ENCODE measurements around the gene NCAM1.

DNA sequence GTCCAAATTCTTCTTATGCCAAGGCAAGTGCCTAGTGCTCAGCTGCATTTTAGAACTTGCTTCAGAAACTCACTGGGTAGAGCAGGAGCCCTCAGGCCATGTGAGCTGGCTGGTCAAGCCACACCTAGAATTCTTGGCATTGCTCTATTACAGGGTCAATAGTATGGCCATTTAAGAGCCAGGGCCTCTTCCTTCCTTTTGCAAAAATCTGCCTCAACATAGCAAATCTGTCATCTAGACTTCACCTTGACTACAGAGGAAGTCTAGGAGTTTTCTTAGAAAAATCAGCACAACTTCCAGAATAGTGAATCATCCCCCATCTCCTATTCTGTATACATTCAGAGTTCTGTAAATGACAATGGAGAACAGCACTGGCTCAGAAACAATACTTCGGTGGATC lies 241.2 kb downstream of the NCAM1 start:
- TF ChIP-seq, protein P1, sequence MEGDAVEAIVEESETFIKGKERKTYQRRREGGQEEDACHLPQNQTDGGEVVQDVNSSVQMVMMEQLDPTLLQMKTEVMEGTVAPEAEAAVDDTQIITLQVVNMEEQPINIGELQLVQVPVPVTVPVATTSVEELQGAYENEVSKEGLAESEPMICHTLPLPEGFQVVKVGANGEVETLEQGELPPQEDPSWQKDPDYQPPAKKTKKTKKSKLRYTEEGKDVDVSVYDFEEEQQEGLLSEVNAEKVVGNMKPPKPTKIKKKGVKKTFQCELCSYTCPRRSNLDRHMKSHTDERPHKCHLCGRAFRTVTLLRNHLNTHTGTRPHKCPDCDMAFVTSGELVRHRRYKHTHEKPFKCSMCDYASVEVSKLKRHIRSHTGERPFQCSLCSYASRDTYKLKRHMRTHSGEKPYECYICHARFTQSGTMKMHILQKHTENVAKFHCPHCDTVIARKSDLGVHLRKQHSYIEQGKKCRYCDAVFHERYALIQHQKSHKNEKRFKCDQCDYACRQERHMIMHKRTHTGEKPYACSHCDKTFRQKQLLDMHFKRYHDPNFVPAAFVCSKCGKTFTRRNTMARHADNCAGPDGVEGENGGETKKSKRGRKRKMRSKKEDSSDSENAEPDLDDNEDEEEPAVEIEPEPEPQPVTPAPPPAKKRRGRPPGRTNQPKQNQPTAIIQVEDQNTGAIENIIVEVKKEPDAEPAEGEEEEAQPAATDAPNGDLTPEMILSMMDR (CRISPR knock-in tag; IDR thresholded peaks at IDR 0.05) = no peak
- TF ChIP-seq ZNF253 (CRISPR knock-in tag; IDR thresholded peaks at IDR 0.05; ENCODE audit: borderline replicate concordance) (no peak), SIN3A (IDR thresholded peaks at IDR 0.05; ENCODE audit: borderline replicate concordance, low read depth, low read length) (no peak), BCL3 (CRISPR knock-in tag; IDR thresholded peaks at IDR 0.05) (no peak), MTA3 (CRISPR knock-in tag; IDR thresholded peaks at IDR 0.05) (no peak), JUND (CRISPR knock-in tag; IDR thresholded peaks at IDR 0.05) (no peak)
